Gastrocnemius medialis (tissue), 4 donors: ENCODE data around the gene SPANXN3. TPM values are rescaled to one million over a fixed set of nuclear protein-coding genes. Genes with fewer than 3 reads are reported as not detected.
A peak's percentile ranks its signal among the peaks of the same experiment; 100 is the strongest.
"Not testable (repeated sequence)": the region's sequence is repeated elsewhere in the genome, so short reads cannot be mapped to it uniquely, and the experiment has no call there.

Experiments
- ATAC-seq, 2 donors: fragments of 150-250 bp; one replicate each; pipeline ENCODE4 v1.9.1; 2016
- DNase-seq, 2 donors: peaks; one replicate each; pipeline ENCODE4 v3.0.0-alpha.2; 2019
- H3K27ac ChIP-seq, 4 donors: fragments of 200-600 bp; sonication (generic); 1 replicate in 1 of 4; 2 replicates in 3 of 4; pipeline ENCODE4 v1.5.1; 2016 to 2018; ENCODE audit warnings: mild to moderate bottlenecking in 2 of 4, moderate library complexity in 1 of 4
- H3K27me3 ChIP-seq, 3 donors: fragments of 200-600 bp; sonication (generic) in 2 of 3; 1 replicate in 1 of 3; 2 replicates in 2 of 3; pipeline versions ENCODE4 v1.5.1 to v1.6.0; 2016 to 2019; ENCODE audit warnings: mild to moderate bottlenecking in 1 of 3, moderate library complexity in 1 of 3
- H3K36me3 ChIP-seq, 2 donors: fragments of 200-600 bp; sonication (generic) in 1 of 2; one replicate each; pipeline ENCODE4 v1.5.1; 2017 to 2018
- H3K4me1 ChIP-seq, 2 donors: fragments of 200-600 bp; sonication (generic) in 1 of 2; one replicate each; pipeline ENCODE4 v1.5.1; 2016 to 2017; ENCODE audit warnings: mild to moderate bottlenecking in 2 of 2
- H3K4me3 ChIP-seq, 4 donors: fragments of 200-600 bp; sonication (generic) in 3 of 4; 1 replicate in 1 of 4; 2 replicates in 3 of 4; pipeline ENCODE4 v1.5.1; 2016 to 2019; ENCODE audit warnings: mild to moderate bottlenecking in 2 of 4
- H3K9me3 ChIP-seq, 3 donors: fragments of 200-600 bp; sonication (generic) in 2 of 3; 1 replicate in 1 of 3; 2 replicates in 2 of 3; pipeline ENCODE4 v1.5.1; 2016 to 2019
- CTCF ChIP-seq, 5 experiments: fragments of 450-650 bp in 3 of 5; fragments of 200-600 bp in 2 of 5; sonication (generic) in 2 of 5; IDR thresholded peaks in 4 of 5; conservative IDR thresholded peaks in 1 of 5; 1 replicate in 4 of 5; 2 replicates in 1 of 5; pipeline ENCODE4 v1.5.1; 2016 to 2019; ENCODE audit warnings: antibody characterized with exemption in 5 of 5, mild to moderate bottlenecking in 3 of 5, moderate library complexity in 3 of 5
- POLR2A ChIP-seq, 2 donors: fragments of 450-650 bp; IDR thresholded peaks; one replicate each; pipeline ENCODE4 v1.6.1; 2017; ENCODE audit warnings: antibody characterized with exemption in 2 of 2, mild to moderate bottlenecking in 2 of 2, moderate library complexity in 2 of 2
- in situ Hi-C, 4 donors: fragments of 200-750 bp; cut with MboI; loops; one replicate each; pipeline versions ENCODE4 v1.15.0 to v1.8.0; 2017; ENCODE audit warnings: low sequenced_read_pairs in 4 of 4
- intact Hi-C: fragments of 100-400 bp; cut with DNase I; formaldehyde crosslinking; loops from one replicate; pipeline ENCODE4 v1.15.1; 2023; ENCODE audit warnings: low total_unique reads
- total RNA-seq, 4 donors: library from RNA; depleted of rRNA; stranded (reverse); fragments of >200 nt; gene quantifications; one replicate each; pipeline versions ENCODE4 v1.1.0 to v1.2.3, GENCODE V29; 2016

SPANXN3 gene, protein sequence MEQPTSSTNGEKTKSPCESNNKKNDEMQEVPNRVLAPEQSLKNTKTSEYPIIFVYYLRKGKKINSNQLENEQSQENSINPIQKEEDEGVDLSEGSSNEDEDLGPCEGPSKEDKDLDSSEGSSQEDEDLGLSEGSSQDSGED
- 1 to 10 TPM in 1 of 4 donors, not detected in 3; 1.7 TPM for total RNA-seq

DNA sequence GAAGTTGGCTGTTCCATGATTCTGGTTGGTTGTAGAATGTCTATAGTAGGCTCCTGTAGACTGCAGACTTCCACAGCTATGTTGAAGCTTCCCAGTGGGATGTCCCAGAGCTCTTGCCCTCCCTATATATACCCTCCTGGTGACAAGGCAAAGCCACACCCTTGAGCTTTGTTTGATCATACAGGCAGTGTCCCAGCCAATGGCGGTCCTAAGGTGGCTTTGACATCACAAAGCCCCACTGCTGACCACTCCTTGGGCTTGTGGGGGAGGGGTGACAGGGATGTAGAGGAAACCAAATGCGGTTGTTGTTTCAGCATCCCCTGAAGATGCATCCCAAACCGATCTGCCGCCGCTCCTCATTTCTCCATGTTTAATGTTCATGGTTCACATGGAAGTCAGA lies at the start of gene SPANXN3:
TSS of gene SPANXN3 (minus strand) at position 101 of the 400 bp plus-strand sequence. CDS start at position 17, 84 bp downstream.
- H3K4me3 ChIP-seq, H3K27ac ChIP-seq, H3K27me3 ChIP-seq, ATAC-seq, in situ Hi-C loops, H3K4me1 ChIP-seq, H3K9me3 ChIP-seq, DNase-seq, H3K36me3 ChIP-seq, intact Hi-C loops: not testable (repeated sequence)

- in situ Hi-C loops (no loop called here), intact Hi-C loops (no loop called here)
- DNase-seq (peak in 1 of 2 donors; percentile 14), ATAC-seq (no peak)
- TF ChIP-seq POLR2A (IDR thresholded peaks at IDR 0.05) (no peak), CTCF (IDR thresholded peaks at IDR 0.05 in 4 of 5, conservative IDR thresholded peaks at IDR 0.05 in 1 of 5) (no peak)
- Histone ChIP-seq H3K4me1 (no peaks in the 10 kb centered on the region), H3K27ac (no peak overlapping the region), H3K4me3 (no peak overlapping the region), H3K36me3 (no peaks in the 10 kb centered on the region), H3K9me3 (no peaks in the 10 kb centered on the region), H3K27me3 (no peaks in the 10 kb centered on the region)
Measured at GRCh38 chrX:143536176-143536575, 18.9 kb upstream of the SPANXN3 start.

GRCh38 chrX:143502196-143502595 lies 15.1 kb downstream of the SPANXN3 start:
- ATAC-seq, H3K4me3 ChIP-seq, H3K36me3 ChIP-seq, H3K4me1 ChIP-seq, H3K27ac ChIP-seq, H3K27me3 ChIP-seq, intact Hi-C loops, DNase-seq, H3K9me3 ChIP-seq, in situ Hi-C loops: not testable (repeated sequence)

DNA sequence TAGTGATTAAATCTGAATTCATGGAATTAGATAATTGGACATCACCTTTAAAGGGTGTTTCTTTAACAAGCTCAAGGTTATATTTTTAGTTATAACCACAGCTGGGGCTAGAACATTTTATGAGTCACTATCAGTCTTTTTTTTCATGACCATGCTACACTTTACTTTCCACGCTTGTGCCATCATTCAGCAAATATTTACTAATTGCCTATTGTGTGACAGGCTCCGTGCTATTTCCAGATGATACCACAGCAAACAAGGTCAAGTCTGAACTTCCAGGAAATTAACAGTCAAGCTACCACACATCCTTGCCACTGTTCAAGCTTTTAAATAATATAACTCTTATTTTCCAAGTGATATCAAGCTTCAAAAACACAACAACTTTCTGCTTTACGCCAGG lies 16.5 kb downstream of the SPANXN3 start:
- Histone ChIP-seq H3K9me3 (no peaks in the 10 kb centered on the region), H3K36me3 (no peaks in the 10 kb centered on the region), H3K4me1 (no peaks in the 10 kb centered on the region), H3K27me3 (no peaks in the 10 kb centered on the region), H3K27ac (no peak overlapping the region), H3K4me3 (no peak overlapping the region)
- in situ Hi-C loops (no loop called here), intact Hi-C loops (no loop called here)
- DNase-seq (no peak), ATAC-seq (no peak)
- TF ChIP-seq POLR2A (IDR thresholded peaks at IDR 0.05) (no peak), CTCF (IDR thresholded peaks at IDR 0.05 in 4 of 5, conservative IDR thresholded peaks at IDR 0.05 in 1 of 5) (no peak)

GRCh38 chrX:143486105-143486504 lies 31.2 kb downstream of the SPANXN3 start:
- ATAC-seq (no peak), DNase-seq (no peak)
- H3K36me3 ChIP-seq = no peaks in the 10 kb centered on the region
- H3K27me3 ChIP-seq = no peaks in the 10 kb centered on the region
- H3K9me3 ChIP-seq = no peaks in the 10 kb centered on the region
- in situ Hi-C loops = no loop called here
- H3K4me3 ChIP-seq = no peak overlapping the region
- TF ChIP-seq CTCF (IDR thresholded peaks at IDR 0.05 in 4 of 5, conservative IDR thresholded peaks at IDR 0.05 in 1 of 5) (no peak), POLR2A (IDR thresholded peaks at IDR 0.05) (no peak)
- H3K4me1 ChIP-seq = no peaks in the 10 kb centered on the region
- H3K27ac ChIP-seq = no peak overlapping the region
- intact Hi-C loops = no loop called here

GRCh38 chrX:143476751-143477150 lies 40.5 kb downstream of the SPANXN3 start:
- no peak for TF ChIP-seq POLR2A (IDR thresholded peaks at IDR 0.05)
- TF ChIP-seq CTCF (IDR thresholded peaks at IDR 0.05 in 4 of 5, conservative IDR thresholded peaks at IDR 0.05 in 1 of 5) = no peak
- intact Hi-C loops (no loop called here), in situ Hi-C loops (no loop called here)
- Histone ChIP-seq H3K36me3 (no peaks in the 10 kb centered on the region), H3K4me1 (no peaks in the 10 kb centered on the region), H3K9me3 (no peaks in the 10 kb centered on the region), H3K27ac (no peak overlapping the region), H3K4me3 (no peak overlapping the region), H3K27me3 (no peaks in the 10 kb centered on the region)
- ATAC-seq = no peak
- no peak for DNase-seq
